Keratinocyte (primary cell): Measurements from ENCODE around the gene ATP6V1C2.
"Not testable (repeated sequence)": the region's sequence is repeated elsewhere in the genome, so short reads cannot be mapped to it uniquely, and the experiment has no call there.

ENCODE experiments used
- CTCF ChIP-seq, 3 experiments: IDR thresholded peaks in 1 of 3; conservative IDR thresholded peaks in 1 of 3; optimal IDR thresholded peaks in 1 of 3; 2 replicates in 2 of 3; 3 replicates in 1 of 3; pipeline versions ENCODE3 to v1.5.1; 2011; ENCODE audit warnings: low read length in 3 of 3, mild to moderate bottlenecking in 3 of 3, moderate library complexity in 2 of 3, control low read depth in 1 of 3, inconsistent platforms in 1 of 3; ENCODE audit not compliant: insufficient read depth in 2 of 3; ENCODE audit errors: extremely low read depth in 1 of 3
- EZH2 ChIP-seq: IDR thresholded peaks from one replicate; pipeline ENCODE4 v1.6.1; 2012; ENCODE audit warnings: inconsistent platforms, mild to moderate bottlenecking, low read length, moderate library complexity

- TF ChIP-seq CTCF (optimal IDR thresholded peaks at IDR 0.05 in 1 of 3, IDR thresholded peaks at IDR 0.05 in 1 of 3, conservative IDR thresholded peaks at IDR 0.05 in 1 of 3; ENCODE audit: extremely low read depth in 1 of 3, insufficient read depth in 2 of 3, low read length in 3 of 3); EZH2: not testable (repeated sequence)
These were observed 92.0 kb downstream of the ATP6V1C2 start for GRCh38 chr2:10813163-10814138.
